Measurements from ENCODE around the gene MRGPRG.
A peak's percentile ranks its signal among the peaks of the same experiment; 100 is the strongest.

MRGPRG gene

DNA sequence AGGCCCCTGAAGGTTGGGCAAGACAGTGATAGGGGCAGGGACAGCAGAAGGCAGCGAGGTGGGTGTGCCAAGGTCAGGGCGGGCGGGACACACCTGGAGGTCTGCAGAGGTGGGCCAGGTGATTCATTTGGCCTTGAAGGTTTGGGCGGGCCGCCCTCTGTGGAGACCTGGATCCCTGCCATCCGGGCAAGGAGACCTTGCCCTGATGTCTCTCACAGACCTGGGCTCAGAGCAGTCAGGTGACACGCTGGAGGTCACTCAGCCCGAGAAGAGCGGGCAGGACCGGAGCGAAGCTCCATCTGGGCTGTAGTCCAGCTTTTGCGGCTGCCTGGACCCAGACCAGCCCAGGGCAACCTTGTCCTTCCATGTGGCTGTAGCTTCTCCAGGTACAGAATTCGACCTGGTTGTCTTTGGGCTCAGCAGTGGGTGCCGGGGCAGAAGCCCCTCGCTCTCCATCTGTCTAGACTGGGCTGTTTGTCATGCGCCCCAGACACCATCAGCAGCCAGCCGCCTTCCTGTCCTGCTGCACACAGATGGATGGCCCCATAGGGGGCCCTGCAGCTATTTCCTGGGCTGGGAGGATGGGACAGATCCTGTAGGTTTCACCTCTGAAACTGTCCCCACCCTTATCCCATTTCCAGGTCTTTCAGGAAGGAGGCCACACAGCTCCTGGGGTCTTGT, 3.1 kb downstream of the MRGPRG start:
- H4K20me1 ChIP-seq (ENCODE audit: insufficient read depth, low read length, poor library complexity, severe bottlenecking), result no peaks in the 10 kb centered on the region
- H2AFZ ChIP-seq (ENCODE audit: low read length), result no peak overlapping the region
- H3K36me3 ChIP-seq (ENCODE audit: insufficient read depth, low read length), result no peaks in the 10 kb centered on the region
- H3K9me3 ChIP-seq (ENCODE audit: insufficient read depth, low read depth, low read length), result 0 out of 2 replicates have a peak, but pooled peaks cover 3% of the 10 kb centered on the region
- H3K4me2 ChIP-seq (ENCODE audit: low read depth, low read length, poor library complexity, severe bottlenecking), result no peak overlapping the region
- H3K79me2 ChIP-seq (ENCODE audit: insufficient read depth, low read length), result no peaks in the 10 kb centered on the region
- H3K4me1 ChIP-seq (ENCODE audit: insufficient read depth, low read length, poor library complexity, severe bottlenecking), result peaks cover 33% of the 10 kb centered on the region
- no peaks in the 10 kb centered on the region for H3K27me3 ChIP-seq (ENCODE audit: insufficient read depth, low read length, poor library complexity, severe bottlenecking)
- H3K4me3 ChIP-seq (ENCODE audit: low read length, poor library complexity, severe bottlenecking), result no peak overlapping the region
- H3K9me2 ChIP-seq (replicated peaks; ENCODE audit: low read depth, low read length), result no peaks in the 10 kb centered on the region
- no peaks in the 10 kb centered on the region for H3F3A ChIP-seq (ENCODE audit: low read depth)
- TF ChIP-seq EZH2phosphoT487 (IDR thresholded peaks at IDR 0.05; ENCODE audit: borderline replicate concordance), result no peak
- TF ChIP-seq, protein P1, sequence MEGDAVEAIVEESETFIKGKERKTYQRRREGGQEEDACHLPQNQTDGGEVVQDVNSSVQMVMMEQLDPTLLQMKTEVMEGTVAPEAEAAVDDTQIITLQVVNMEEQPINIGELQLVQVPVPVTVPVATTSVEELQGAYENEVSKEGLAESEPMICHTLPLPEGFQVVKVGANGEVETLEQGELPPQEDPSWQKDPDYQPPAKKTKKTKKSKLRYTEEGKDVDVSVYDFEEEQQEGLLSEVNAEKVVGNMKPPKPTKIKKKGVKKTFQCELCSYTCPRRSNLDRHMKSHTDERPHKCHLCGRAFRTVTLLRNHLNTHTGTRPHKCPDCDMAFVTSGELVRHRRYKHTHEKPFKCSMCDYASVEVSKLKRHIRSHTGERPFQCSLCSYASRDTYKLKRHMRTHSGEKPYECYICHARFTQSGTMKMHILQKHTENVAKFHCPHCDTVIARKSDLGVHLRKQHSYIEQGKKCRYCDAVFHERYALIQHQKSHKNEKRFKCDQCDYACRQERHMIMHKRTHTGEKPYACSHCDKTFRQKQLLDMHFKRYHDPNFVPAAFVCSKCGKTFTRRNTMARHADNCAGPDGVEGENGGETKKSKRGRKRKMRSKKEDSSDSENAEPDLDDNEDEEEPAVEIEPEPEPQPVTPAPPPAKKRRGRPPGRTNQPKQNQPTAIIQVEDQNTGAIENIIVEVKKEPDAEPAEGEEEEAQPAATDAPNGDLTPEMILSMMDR (conservative IDR thresholded peaks at IDR 0.05; ENCODE audit: low read length), result no peak; the same call in 1 of the 2 replicates
- peak overlapping the region; percentile 23 for H3K9ac ChIP-seq (ENCODE audit: low read depth, low read length, poor library complexity, severe bottlenecking)

GRCh38 chr11:3214420-3214699, 4.3 kb downstream of the MRGPRG start:
- no peak overlapping the region for H3K4me3 ChIP-seq (ENCODE audit: low read length, poor library complexity, severe bottlenecking)
- H3K9ac ChIP-seq (ENCODE audit: low read depth, low read length, poor library complexity, severe bottlenecking), result no peak overlapping the region
- H3K9me3 ChIP-seq (ENCODE audit: insufficient read depth, low read depth, low read length), result 0 out of 2 replicates have a peak, but pooled peaks cover 3% of the 10 kb centered on the region
- H3K4me1 ChIP-seq (ENCODE audit: insufficient read depth, low read length, poor library complexity, severe bottlenecking), result peaks cover 24% of the 10 kb centered on the region
- no peak overlapping the region for H3K4me2 ChIP-seq (ENCODE audit: low read depth, low read length, poor library complexity, severe bottlenecking)
- no peaks in the 10 kb centered on the region for H3K9me2 ChIP-seq (replicated peaks; ENCODE audit: low read depth, low read length)
- H3K36me3 ChIP-seq (ENCODE audit: insufficient read depth, low read length), result no peaks in the 10 kb centered on the region
- no peaks in the 10 kb centered on the region for H3F3A ChIP-seq (ENCODE audit: low read depth)
- no peaks in the 10 kb centered on the region for H4K20me1 ChIP-seq (ENCODE audit: insufficient read depth, low read length, poor library complexity, severe bottlenecking)
- no peaks in the 10 kb centered on the region for H3K79me2 ChIP-seq (ENCODE audit: insufficient read depth, low read length)
- no peaks in the 10 kb centered on the region for H3K27me3 ChIP-seq (ENCODE audit: insufficient read depth, low read length, poor library complexity, severe bottlenecking)
- no peak overlapping the region for H2AFZ ChIP-seq (ENCODE audit: low read length)
- TF ChIP-seq EZH2phosphoT487 (IDR thresholded peaks at IDR 0.05; ENCODE audit: borderline replicate concordance), result no peak
- TF ChIP-seq, protein P1 (conservative IDR thresholded peaks at IDR 0.05; ENCODE audit: low read length), result no peak

- TF ChIP-seq, protein P1 (conservative IDR thresholded peaks at IDR 0.05; ENCODE audit: low read length), result no peak
- TF ChIP-seq EZH2phosphoT487 (IDR thresholded peaks at IDR 0.05; ENCODE audit: borderline replicate concordance), result no peak
- Histone ChIP-seq H2AFZ (ENCODE audit: low read length) (no peak overlapping the region), H3F3A (ENCODE audit: low read depth) (no peaks in the 10 kb centered on the region), H3K9me2 (replicated peaks; ENCODE audit: low read depth, low read length) (no peaks in the 10 kb centered on the region), H3K4me1 (ENCODE audit: insufficient read depth, low read length, poor library complexity, severe bottlenecking) (peaks cover 28% of the 10 kb centered on the region), H3K9ac (ENCODE audit: low read depth, low read length, poor library complexity, severe bottlenecking) (no peak overlapping the region), H3K27me3 (ENCODE audit: insufficient read depth, low read length, poor library complexity, severe bottlenecking) (no peaks in the 10 kb centered on the region), H3K4me2 (ENCODE audit: low read depth, low read length, poor library complexity, severe bottlenecking) (no peak overlapping the region), H3K9me3 (ENCODE audit: insufficient read depth, low read depth, low read length) (0 out of 2 replicates have a peak, but pooled peaks cover 3% of the 10 kb centered on the region), H3K36me3 (ENCODE audit: insufficient read depth, low read length) (no peaks in the 10 kb centered on the region), H3K79me2 (ENCODE audit: insufficient read depth, low read length) (no peaks in the 10 kb centered on the region), H4K20me1 (ENCODE audit: insufficient read depth, low read length, poor library complexity, severe bottlenecking) (no peaks in the 10 kb centered on the region), H3K4me3 (ENCODE audit: low read length, poor library complexity, severe bottlenecking) (no peak overlapping the region)
Measured at GRCh38 chr11:3213659-3214419, 4.8 kb downstream of the MRGPRG start.

All from Loucy (cell line).